Activated CD4-positive, alpha-beta T cell treated with anti-CD3 and anti-CD28 coated beads for 36 hours (primary cell): Measurements from ENCODE around the gene CEACAM20. TPM values are rescaled to one million over a fixed set of nuclear protein-coding genes. Genes with fewer than 3 reads are reported as not detected.

Source experiments
- ATAC-seq: fragments of 200-7000 bp; cut with Tn5 transposase; one replicate; pipeline ENCODE4 v1.10.0; 2021; ENCODE audit warnings: mild to moderate bottlenecking, moderate library complexity
- CTCF ChIA-PET: fragments of 350-600 bp; sonication (Branson Sonifier 250); formaldehyde crosslinking; loops from one replicate; lab custom pipeline; 2021; ENCODE audit warnings: antibody characterized with exemption; lab: Charles Lee
- POLR2A ChIA-PET: fragments of 350-600 bp; sonication (Branson Sonifier 250); formaldehyde crosslinking; loops from one replicate; lab custom pipeline; 2021; ENCODE audit warnings: antibody characterized with exemption, inconsistent platforms; lab: Charles Lee
- DNase-seq: peaks from one replicate; pipeline ENCODE4 v3.0.0-alpha.2; 2020
- H3K27ac Mint-ChIP-seq: one replicate; pipeline ENCODE4 v1.8.0; 2021; ENCODE audit warnings: mixed read lengths
- H3K27me3 Mint-ChIP-seq: one replicate; pipeline ENCODE4 v1.8.0; 2021; ENCODE audit warnings: mixed read lengths
- H3K36me3 Mint-ChIP-seq: one replicate; pipeline ENCODE4 v1.8.0; 2021; ENCODE audit warnings: low read depth, mixed read lengths
- H3K4me1 Mint-ChIP-seq: one replicate; pipeline ENCODE4 v1.8.0; 2021; ENCODE audit warnings: mixed read lengths
- H3K4me3 Mint-ChIP-seq: one replicate; pipeline ENCODE4 v1.8.0; 2021; ENCODE audit warnings: mild to moderate bottlenecking, moderate library complexity, mixed read lengths
- H3K9me3 Mint-ChIP-seq: one replicate; pipeline ENCODE4 v1.8.0; 2021; ENCODE audit warnings: low read depth, mixed read lengths
- intact Hi-C, 2 experiments: fragments of 100-400 bp; cut with DNase I in 1 of 2; cut with micrococcal nuclease in 1 of 2; formaldehyde crosslinking; loops; one replicate each; pipeline versions ENCODE4 v1.14.2 to v1.15.1; 2022 to 2024; cut with DNase I, micrococcal nuclease
- total RNA-seq, 2 experiments: library from RNA; stranded (reverse); gene quantifications; one replicate each; pipeline ENCODE4 v1.2.3, GENCODE V29; 2021

The CEACAM20 gene
- not detected for total RNA-seq

DNA sequence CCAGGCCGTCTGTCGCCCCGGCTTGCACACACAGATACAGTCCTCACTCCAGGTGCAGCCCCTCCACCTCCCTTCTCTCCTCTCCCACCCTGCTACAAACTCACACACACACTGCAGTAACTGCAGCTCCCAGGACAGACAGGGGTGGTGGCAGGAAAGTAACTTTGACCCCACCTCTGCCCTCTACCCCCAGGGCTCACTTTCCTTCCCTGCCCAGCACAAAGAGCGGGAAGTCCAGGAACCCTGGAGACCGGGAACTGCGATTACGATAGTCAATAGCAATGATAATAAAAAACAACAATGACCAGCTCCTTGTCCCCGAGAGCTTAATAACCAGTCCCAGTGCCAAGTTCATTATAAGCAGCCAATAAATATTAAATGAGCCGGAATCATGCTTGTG lies at the start of gene CEACAM20:
CEACAM20 (minus strand) TSS at position 140 of the 400 bp plus-strand sequence. CDS start 166 bp downstream, outside the sequence.
- no peak within 1 kb of the TSS for H3K27ac Mint-ChIP-seq
- CTCF ChIA-PET: no interaction called here

DNA sequence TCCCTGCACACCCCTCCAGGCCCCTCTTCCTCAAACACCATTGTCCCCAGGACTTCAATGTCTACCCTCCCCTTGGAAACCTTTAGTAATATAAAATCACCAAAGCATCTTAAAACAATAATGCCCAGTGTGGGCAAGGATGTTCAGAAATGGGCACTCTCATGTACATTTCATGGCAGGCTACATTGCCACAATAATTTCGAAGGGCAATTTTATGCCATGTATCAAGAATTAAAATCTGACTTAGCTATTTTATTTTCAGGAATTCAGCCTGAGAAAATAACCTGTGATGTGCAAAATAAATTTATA lies 48.0 kb upstream of the CEACAM20 start:
- ChIA-PET CTCF (interaction anchor here (1.0 to 1.7 kb wide), 10 partner anchors 9 to 207 kb away, joined by 3 to 10 read pairs (median 4); no protein-coding TSS in a partner anchor), POLR2A (no interaction called here)
- intact Hi-C loops: loop anchor here (1.0 kb wide), 1 partner anchor 80 kb away; no protein-coding TSS in a partner anchor
- no peak for DNase-seq
- Mint-ChIP-seq H3K27ac (no peak overlapping the region), H3K36me3 (no peaks in the 10 kb centered on the region), H3K4me3 (no peak overlapping the region), H3K9me3 (peaks cover 2% of the 10 kb centered on the region), H3K4me1 (no peaks in the 10 kb centered on the region), H3K27me3 (no peaks in the 10 kb centered on the region)
- no peak for ATAC-seq

More for the DNA sequence above, at the start of gene CEACAM20:
- Mint-ChIP-seq H3K27me3 (peaks cover 4% of the 10 kb centered on the region), H3K36me3 (no peaks in the 10 kb centered on the region), H3K9me3 (peaks cover 7% of the 10 kb centered on the region), H3K4me1 (no peaks in the 10 kb centered on the region), H3K4me3 (no peak within 1 kb of the TSS)
- ATAC-seq (no peak), DNase-seq (no peak)
- POLR2A ChIA-PET: no interaction called here
- intact Hi-C loops: no loop called here

DNA sequence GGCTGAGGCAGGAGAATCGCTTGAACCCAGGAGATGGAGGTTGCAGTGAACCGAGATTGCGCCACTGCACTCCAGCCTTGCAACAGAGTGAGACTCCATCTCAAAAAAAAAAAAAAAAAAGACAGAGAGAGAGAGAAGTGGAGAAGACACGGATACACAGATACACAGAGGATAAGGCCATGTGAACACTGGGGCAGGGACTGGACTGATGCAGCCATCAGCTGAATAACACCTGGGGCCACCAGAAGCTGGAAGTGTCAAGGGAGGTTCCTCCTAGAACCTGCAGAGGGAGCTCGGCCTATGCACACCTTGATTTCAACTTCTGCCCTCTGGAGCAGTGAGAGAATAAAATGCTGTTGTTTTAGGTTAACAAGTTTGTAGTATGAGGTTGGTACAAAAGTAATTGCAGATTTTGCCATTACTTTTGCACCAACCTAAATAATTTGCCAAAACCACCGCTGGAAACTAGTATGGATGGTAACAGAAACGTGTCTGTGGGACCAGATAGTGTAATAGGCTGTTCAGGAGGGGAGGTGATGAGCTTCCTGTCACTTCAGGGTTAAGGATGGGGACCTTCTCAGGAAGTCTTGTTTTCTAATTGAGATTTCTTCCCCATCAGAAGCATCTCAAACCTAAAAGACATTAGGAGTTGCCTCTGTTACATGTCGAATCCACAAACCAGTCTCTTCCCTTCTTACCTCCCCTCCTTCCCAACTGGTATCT lies 47.5 kb upstream of the CEACAM20 start:
- H3K27me3 Mint-ChIP-seq: no peaks in the 10 kb centered on the region
- peaks cover 2% of the 10 kb centered on the region for H3K9me3 Mint-ChIP-seq
- no peaks in the 10 kb centered on the region for H3K4me1 Mint-ChIP-seq
- ATAC-seq (peak; percentile 72), DNase-seq (peak; percentile 63)
- ChIA-PET CTCF (interaction anchor here (0.9 to 1.7 kb wide), 12 partner anchors 9 to 207 kb away, joined by 3 to 10 read pairs (median 4); no protein-coding TSS in a partner anchor), POLR2A (no interaction called here)
- intact Hi-C loops: loop anchor here (1.0 kb wide), 1 partner anchor 80 kb away; no protein-coding TSS in a partner anchor
- no peak overlapping the region for H3K4me3 Mint-ChIP-seq
- no peaks in the 10 kb centered on the region for H3K36me3 Mint-ChIP-seq
- H3K27ac Mint-ChIP-seq: no peak overlapping the region

DNA sequence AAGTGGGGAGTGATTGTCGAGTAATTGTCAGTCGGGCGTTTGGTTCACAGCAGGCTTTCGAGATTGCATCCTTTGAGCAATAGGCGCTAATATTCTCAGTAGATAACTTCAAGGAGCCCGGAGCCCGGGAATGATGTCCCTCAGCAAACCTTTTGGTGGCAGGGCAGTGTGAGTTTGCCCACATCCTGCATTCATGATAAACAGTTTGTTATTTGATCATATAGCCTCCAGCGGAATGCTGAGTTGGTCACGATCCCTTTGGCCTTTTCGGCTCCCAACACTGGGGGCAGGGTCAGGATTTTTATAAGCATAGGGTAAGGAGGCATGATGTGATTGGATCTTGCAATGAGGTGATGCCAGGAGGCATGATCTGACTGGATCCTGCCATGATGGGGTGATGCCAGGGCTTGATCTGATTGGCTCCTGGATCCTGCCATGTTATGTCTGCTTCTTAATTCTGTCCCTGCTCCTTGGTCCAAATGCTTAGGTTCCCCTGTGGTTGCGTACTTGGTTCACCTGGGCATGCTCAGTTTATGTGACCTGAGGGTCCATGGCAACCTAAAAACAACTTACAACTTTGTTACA lies 45.7 kb upstream of the CEACAM20 start:
- Mint-ChIP-seq H3K27ac (no peak overlapping the region), H3K36me3 (no peaks in the 10 kb centered on the region), H3K9me3 (peaks cover 2% of the 10 kb centered on the region), H3K27me3 (no peaks in the 10 kb centered on the region), H3K4me1 (no peaks in the 10 kb centered on the region), H3K4me3 (no peak overlapping the region)
- ChIA-PET CTCF (no interaction called here), POLR2A (no interaction called here)
- ATAC-seq (no peak), DNase-seq (no peak)
- intact Hi-C loops: no loop called here

DNA sequence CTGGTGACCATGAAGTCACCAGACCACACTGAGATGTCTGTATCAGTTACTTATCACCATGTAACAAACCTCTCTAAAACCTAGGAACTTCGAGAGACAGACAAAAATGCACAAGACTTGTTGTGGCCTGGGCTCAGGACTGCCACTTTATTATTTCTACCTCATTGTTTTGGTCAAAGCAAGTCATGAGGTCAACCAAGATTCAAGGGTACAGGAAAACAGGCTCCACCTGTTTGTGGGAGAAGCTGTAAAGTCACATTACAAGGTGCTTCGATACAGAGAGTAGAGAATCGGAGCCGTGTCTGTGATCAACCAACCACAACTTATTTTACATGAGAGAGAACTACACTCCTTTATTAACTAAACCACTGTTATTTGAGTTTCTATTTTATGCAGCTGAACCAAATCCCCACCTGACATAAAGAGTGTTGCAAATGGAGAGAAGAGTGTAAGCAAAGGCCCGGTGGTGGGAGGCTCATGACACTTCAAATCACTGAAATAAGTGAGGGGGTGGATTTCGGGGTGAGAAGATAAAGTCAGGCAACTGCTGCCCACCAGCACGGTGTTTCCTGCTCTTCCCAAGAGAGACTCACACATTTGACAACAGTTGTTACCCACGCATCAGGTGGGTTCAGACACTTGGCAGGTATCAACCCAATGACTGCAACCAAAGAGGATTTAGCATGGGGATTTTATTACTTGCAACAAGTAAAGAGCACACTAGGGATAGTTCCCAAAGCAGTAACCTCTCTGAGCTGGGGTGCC lies 44.9 kb upstream of the CEACAM20 start:
- no peaks in the 10 kb centered on the region for H3K27me3 Mint-ChIP-seq
- no peaks in the 10 kb centered on the region for H3K9me3 Mint-ChIP-seq
- POLR2A ChIA-PET: no interaction called here
- intact Hi-C loops: no loop called here
- CTCF ChIA-PET: interaction anchor here (0.8 to 1.4 kb wide), 3 partner anchors 9 to 157 kb away, joined by 3 to 4 read pairs (median 3); no protein-coding TSS in a partner anchor
- H3K27ac Mint-ChIP-seq: no peak overlapping the region
- H3K4me3 Mint-ChIP-seq: no peak overlapping the region
- H3K36me3 Mint-ChIP-seq: no peaks in the 10 kb centered on the region
- ATAC-seq (no peak), DNase-seq (no peak)
- no peaks in the 10 kb centered on the region for H3K4me1 Mint-ChIP-seq

DNA sequence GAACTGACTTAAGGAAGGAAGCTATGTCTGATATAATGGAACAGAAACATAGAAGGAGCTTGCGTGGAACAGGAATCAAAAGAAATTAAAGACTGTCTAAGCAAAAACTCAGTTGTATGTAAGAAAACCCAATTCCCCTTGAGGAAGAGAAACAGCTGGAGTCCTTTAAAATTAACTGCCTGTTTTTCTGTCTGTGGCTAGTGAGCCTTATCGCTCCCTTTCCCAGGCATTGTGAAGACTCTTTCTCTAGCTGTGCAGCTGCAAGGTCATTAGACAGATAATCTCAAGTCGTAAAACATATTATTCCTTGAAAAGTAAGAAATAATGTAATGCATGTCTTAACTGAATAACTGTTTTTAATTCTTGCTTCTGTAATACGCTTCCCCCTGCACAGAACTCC lies 44.2 kb upstream of the CEACAM20 start:
- H3K9me3 Mint-ChIP-seq: no peaks in the 10 kb centered on the region
- no peak overlapping the region for H3K4me3 Mint-ChIP-seq
- H3K4me1 Mint-ChIP-seq: no peaks in the 10 kb centered on the region
- ATAC-seq: no peak
- POLR2A ChIA-PET: no interaction called here
- DNase-seq: no peak
- no peak overlapping the region for H3K27ac Mint-ChIP-seq
- peaks cover 3% of the 10 kb centered on the region for H3K27me3 Mint-ChIP-seq
- no peaks in the 10 kb centered on the region for H3K36me3 Mint-ChIP-seq
- CTCF ChIA-PET: interaction anchor here (1.1 to 1.4 kb wide), 2 partner anchors 10 to 84 kb away, joined by 3 to 4 read pairs; no protein-coding TSS in a partner anchor
- intact Hi-C loops: no loop called here

DNA sequence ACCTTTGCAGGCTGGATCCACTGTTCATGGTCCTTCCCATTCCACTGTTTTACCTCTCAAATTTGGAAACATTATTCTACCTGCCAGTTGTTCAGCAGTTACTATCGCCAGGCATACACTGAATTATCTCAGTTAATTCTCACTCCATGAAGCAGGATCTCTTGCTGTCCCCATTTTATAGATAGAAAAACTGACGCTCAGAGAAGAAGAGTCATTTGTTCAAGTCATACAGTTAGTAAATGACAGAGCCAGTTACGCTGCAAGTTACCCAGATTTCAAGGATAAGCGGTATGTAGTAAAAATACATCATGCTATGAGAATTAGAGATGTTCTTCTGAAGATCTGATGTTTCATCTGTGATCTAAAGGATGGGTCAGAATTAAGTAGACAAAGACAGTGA lies 43.7 kb upstream of the CEACAM20 start:
- ChIA-PET POLR2A (no interaction called here), CTCF (interaction anchor here (1.1 to 1.4 kb wide), 2 partner anchors 10 to 84 kb away, joined by 3 to 4 read pairs; no protein-coding TSS in a partner anchor)
- Mint-ChIP-seq H3K9me3 (no peaks in the 10 kb centered on the region), H3K4me3 (no peak overlapping the region), H3K27ac (no peak overlapping the region), H3K4me1 (no peaks in the 10 kb centered on the region), H3K27me3 (peaks cover 3% of the 10 kb centered on the region), H3K36me3 (no peaks in the 10 kb centered on the region)
- intact Hi-C loops: no loop called here
- DNase-seq (no peak), ATAC-seq (no peak)

DNA sequence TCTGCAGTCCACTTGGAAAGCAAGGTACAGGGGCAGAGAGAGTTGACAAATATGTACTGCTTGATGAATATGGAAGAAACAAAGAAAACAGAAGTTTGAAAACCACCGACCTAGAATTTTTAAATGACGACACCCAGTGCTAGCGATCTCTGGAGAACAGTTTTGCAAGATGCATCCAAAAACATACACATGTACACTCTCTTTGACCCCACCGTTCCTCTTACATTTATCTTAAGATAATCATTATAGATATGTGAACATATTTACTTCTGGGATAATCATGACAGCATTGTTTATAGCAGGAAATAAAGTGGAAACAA lies 43.1 kb upstream of the CEACAM20 start:
- H3K27ac Mint-ChIP-seq: no peak overlapping the region
- no peaks in the 10 kb centered on the region for H3K4me1 Mint-ChIP-seq
- ChIA-PET POLR2A (no interaction called here), CTCF (interaction anchor here (0.5 to 3.3 kb wide), 2 partner anchors 19 to 84 kb away, joined by 3 to 35 read pairs; no protein-coding TSS in a partner anchor)
- no peaks in the 10 kb centered on the region for H3K9me3 Mint-ChIP-seq
- ATAC-seq (no peak), DNase-seq (no peak)
- intact Hi-C loops: no loop called here
- H3K27me3 Mint-ChIP-seq: peaks cover 5% of the 10 kb centered on the region
- no peak overlapping the region for H3K4me3 Mint-ChIP-seq
- no peaks in the 10 kb centered on the region for H3K36me3 Mint-ChIP-seq

DNA sequence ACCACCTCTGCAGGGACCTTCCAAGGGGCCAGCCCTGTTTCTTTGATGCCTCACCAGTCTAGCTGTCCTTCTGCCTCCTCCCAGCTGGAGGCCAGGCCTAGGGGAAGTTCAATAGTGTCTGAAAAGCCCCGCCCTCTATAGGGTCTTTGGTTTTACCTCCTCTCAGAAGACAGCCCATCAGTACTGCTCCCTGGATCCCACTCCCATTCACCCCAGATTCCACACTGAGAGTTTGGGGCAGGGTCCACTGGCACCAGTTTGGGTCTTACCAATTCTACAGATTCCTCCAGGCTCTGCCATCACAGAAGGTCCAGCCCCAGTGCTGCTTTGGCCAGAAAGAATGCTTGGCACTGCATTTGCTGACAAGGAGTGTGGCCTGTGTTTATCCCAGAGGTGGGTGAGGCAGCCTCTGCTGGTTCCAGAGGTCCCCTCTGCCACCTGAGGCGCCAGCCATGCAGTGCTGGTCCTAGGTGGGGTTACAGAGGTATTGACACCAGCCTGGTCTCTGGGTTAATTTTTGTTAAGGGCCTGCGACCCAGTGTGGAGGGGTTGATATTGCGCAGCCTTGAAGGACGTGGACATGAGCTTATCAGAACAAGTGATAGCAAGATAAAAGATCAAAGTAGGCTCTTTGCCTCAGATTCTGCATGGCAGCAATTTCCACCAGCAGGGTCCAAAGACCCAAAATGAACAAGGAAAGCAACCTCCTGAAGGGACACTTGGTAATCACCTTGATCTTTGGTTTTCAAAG lies 42.5 kb upstream of the CEACAM20 start:
- ATAC-seq (no peak), DNase-seq (no peak)
- Mint-ChIP-seq H3K9me3 (no peaks in the 10 kb centered on the region), H3K4me3 (no peak overlapping the region), H3K36me3 (no peaks in the 10 kb centered on the region), H3K27ac (no peak overlapping the region), H3K4me1 (no peaks in the 10 kb centered on the region), H3K27me3 (peaks cover 5% of the 10 kb centered on the region)
- intact Hi-C loops: loop anchor here (1.0 kb wide), 2 partner anchors 85 to 151 kb away; no protein-coding TSS in a partner anchor
- ChIA-PET CTCF (interaction anchor here (0.5 to 3.3 kb wide), 8 partner anchors 11 to 173 kb away, joined by 3 to 35 read pairs (median 6); no protein-coding TSS in a partner anchor), POLR2A (no interaction called here)

DNA sequence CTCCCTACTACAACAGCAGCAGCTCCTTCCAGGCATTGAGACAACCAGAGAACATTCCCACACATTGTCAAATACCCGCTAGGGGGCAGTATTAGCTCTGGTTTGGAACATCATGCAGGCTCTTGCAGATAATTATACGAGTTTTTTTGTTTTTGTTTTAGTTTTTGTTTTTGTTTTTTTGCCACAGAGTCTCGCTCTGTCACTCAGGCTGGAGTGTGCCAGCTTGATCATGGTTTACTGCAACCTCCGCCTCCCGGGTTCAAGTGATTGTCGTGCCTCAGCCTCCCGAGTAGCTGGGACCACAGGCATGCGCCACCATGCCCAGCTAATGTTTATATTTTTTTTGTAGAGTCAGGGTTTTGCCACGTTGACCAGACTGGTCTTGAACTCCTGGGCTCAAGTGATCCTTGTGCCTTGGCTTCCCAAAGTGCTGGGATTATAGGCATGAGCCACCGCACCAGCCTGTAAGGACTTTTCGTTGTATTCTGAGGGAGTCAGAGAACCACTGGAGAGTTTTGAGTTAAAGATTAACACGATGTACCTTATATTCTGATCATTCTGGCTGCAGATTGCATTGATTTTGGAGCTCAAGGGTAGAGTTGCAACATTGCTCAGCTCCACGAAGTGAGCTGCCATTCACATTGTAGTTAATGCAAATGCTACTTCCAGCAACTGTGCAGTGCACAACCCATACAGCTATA lies 41.7 kb upstream of the CEACAM20 start:
- intact Hi-C loops: loop anchor here (1.0 kb wide), 2 partner anchors 86 to 152 kb away; no protein-coding TSS in a partner anchor
- Mint-ChIP-seq H3K36me3 (no peaks in the 10 kb centered on the region), H3K9me3 (no peaks in the 10 kb centered on the region), H3K27ac (no peak overlapping the region), H3K27me3 (peaks cover 5% of the 10 kb centered on the region), H3K4me1 (no peaks in the 10 kb centered on the region), H3K4me3 (no peak overlapping the region)
- ATAC-seq (peak; percentile 68), DNase-seq (peak; percentile 72)
- ChIA-PET POLR2A (no interaction called here), CTCF (interaction anchor here (0.5 to 3.3 kb wide), 29 partner anchors 10 to 200 kb away, joined by 3 to 35 read pairs (median 3); partner anchors contain the start of genes IGSF23 and PVR)
